Stimulated activated CD8-positive, alpha-beta memory T cell treated with anti-CD3 and anti-CD28 coated beads, Interleukin-4, amount 100 ng/mL, for 48 hours (primary cell): ENCODE measurements around the gene S100A1.
A peak's percentile ranks its signal among the peaks of the same experiment; 100 is the strongest.

ENCODE experiments used
- DNase-seq: peaks from one replicate; pipeline ENCODE4 v3.0.0-alpha.2; 2020

S100A1 gene

DNA sequence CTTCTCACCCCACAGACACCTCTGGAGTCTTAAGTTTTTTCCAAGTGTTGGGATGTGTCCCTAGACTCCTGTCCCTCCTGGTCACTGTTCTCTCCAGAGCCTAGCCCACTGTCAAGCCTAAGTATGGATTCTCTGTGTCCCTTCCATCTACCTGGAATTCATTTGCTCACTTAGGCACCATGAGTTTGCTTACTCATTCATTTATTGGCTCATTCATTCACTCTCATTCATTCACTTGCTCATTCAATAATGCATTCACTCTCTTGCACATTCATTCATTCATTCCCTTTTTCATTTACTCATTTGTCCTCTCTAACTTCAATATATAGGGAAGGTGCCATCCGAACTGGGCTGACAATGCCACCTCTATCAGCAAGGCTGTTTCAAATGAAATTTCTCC is 16.9 kb upstream of the S100A1 start:
- no peak for DNase-seq

DNA sequence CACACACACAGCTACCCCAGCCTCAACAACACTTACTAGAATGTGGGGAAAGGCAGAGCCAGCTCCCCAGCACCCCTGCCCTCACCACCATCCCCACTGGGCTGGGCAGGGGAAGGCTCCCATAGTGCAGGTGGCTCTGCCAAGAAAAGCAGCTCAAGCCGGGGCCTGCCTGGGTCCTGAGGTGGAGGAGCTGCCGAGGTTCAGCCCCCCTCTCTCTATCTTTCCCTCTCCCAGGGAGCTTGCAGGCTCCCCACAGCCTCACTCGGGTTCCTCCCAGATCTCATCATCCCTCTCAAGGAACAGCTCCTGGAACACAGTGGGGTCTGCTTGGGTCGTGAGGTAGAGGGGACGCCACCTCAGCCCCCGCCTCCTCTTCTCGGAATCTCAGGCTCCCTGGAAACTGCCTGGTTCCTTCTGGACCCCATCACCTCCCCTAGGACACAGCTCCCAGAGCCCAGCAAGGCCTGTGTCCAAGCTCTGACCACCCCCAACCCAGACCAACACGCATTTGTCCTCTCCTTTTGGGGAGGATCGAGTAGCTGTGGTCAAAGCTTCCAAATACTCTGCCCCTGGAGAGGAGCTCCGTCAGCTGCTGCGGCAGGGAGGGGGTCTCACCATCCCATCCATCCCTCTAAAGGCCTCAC is 16.0 kb upstream of the S100A1 start:
- no peak for DNase-seq

GRCh38 chr1:153612755-153613331 is 15.4 kb upstream of the S100A1 start, which contains the start of gene S100A16:
Gene S100A16, minus strand, starts transcription at chr1:153613137. Its CDS starts 4,986 bp downstream, at chr1:153608151.
- DNase-seq = no peak

DNA sequence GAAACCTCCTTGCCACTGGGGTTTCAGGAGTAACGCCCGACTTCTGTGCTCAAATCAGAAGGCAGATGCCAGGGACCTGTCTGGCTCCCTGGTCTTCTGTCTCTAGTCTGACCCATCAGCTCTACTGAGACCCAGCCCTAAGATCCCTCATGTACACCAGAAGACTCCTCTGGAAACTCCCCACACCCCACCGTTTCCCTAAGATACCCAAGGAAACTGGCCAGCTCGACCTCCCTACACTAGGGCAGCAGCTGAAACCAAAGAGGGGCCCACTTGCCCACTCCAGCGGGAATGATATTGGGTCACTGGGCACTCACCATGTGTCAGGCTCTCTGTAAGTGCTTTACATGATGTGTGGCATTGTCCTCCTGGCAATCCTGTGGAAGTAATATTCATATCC is 14.8 kb upstream of the S100A1 start:
- no peak for DNase-seq

DNA sequence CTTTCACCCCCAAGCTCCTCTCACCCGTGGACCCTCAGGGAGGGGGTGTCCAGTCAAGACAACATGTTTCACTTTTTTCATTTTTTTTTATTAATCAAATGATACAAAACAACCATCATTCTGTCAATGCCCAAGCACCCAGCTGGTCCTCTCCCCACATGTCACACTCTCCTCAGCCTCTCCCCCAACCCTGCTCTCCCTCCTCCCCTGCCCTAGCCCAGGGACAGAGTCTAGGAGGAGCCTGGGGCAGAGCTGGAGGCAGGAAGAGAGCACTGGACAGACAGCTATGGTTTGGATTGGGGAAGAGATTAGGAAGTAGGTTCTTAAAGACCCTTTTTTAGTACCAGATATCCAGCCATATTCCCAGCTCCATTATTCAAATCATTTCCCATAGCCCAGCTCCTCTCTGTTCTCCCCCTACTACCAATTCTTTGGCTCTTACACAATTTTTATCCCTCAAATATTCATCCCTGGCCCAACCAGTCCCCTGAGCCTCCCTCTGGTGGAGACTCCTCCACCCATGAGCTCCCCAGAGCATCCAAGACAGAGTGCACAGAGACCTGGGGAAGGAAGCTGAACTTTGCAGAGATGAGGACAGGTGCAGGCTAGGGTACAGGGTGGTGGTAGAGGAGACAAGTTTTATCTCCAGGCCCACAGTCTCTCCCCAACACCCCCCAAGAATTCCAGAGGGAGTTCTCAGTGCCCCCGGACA is 13.9 kb upstream of the S100A1 start:
- DNase-seq = no peak

DNA sequence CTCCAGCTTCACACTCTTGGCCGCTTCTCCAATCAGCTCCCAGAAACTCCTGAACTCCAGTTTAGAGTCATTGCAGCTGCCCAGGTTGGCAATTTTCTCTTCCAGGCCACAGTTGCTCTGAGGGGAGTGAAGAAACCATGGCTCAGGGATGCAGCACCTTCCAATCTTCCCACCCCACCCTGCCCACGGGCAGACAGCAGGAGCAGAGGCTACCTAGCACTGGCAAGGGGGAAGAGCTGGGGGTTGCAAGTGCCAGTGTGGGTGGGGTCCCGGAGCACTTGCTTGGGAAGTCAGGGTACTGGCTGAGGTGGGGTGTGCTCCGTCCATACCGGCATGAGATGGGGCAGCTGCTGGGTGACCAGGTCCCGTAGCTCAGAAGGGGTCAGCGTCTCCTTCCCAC is 13.3 kb upstream of the S100A1 start:
- DNase-seq = no peak

DNA sequence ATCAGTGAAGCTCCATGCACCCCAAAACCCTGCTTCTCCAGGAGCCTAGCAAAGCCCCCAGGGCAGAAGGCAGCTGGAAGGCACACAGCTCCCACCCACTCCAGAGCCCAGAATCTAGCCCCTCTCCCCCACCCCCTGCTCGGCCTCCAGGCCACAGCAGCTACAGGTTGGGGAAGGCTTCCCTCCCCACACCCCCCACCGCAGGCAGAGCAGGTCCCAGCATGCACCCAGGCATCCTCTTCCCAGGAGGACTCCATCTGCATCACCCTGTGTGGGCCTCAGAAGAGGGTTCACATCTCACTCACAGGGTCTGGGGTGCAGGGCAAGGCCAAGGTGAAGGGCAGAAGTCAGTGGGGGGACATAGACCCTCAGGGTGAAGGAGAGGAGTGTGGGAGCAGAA is 12.8 kb upstream of the S100A1 start:
- DNase-seq = no peak

DNA sequence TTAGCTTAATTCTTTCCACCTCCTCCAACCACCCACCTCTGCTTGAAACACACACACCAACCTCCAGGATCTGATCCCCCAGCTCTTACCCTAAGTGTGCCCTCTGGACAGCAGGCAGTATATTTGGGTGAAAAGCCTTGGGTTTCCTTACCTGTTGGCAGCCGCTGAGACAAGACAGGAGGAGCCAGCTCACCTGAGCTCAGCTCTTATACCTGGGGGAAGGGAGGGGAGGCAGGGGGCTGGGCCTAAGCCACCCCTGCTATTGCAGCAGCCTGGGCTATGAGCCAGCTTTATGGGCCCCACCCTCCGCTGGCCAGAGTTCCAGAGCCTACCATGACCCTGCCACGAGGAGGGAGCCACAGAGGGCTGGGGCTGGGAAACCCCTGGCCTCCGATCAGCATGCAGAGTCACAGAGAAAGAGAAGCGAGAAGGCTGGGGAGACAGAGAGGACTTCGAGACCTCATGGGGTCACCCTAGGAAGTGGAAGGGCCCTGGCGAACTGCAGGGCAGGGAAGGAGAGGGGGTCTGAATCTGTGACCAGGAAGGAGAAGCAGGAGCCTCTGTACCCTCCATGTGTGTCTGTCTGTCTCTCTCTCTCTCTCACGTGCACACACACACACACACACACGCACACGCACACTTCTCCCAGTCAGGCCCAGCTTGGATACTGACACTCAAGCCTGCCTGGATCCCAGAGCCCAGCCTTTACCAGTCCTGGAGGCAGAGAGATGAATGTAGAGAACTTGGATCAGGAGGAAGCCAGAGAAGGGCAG is 11.9 kb upstream of the S100A1 start, which contains the start of gene S100A14:
TSS of gene S100A14 (minus strand) at position 182 of the 773 bp plus-strand sequence. CDS start 467 bp downstream, outside the sequence.
- DNase-seq = no peak

- no peak for DNase-seq
Observed at GRCh38 chr1:153616917-153617311, 11.3 kb upstream of the S100A1 start.

DNA sequence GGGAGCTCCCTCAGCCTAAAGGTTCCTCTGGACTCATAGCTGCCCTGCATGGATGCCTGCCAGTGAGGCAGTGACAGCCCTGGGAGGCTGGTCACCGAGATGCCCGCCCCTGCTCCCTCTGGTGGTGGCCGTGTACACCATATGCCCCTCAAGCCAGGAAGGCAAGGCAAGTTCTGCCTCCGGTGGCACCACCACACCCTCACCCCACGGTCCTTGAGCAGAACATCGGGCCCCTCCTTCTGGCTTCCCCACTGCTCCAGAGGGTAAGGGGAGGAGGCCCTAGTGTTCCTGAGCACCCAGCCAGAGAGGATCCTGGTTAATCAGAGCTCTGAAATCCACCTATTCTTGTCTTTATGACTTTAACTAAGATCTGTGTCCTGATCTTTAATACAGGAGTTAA is 10.6 kb upstream of the S100A1 start:
- DNase-seq = no peak

- DNase-seq = no peak
Observed at GRCh38 chr1:153619171-153619570, 9.1 kb upstream of the S100A1 start.

DNA sequence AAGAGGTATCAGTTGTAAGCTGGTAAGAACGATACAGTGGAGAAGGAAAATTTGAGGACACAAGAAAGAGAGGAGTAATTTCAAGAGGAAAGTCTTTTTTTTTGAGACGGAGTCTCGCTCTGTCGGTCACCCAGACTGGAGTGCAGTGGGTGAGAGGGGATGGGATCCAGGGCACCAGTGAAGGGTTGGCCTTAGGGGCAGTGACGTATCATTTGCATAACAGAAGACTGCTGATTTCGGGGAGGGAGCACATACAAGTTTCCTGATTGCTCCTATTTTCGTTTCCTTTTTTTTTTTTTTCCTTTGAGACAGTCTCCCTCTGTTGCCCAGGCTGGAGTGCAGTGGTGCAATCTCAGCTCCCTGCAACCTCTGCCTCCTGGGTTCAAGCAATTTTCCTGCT is 5.1 kb upstream of the S100A1 start:
- no peak for DNase-seq

DNA sequence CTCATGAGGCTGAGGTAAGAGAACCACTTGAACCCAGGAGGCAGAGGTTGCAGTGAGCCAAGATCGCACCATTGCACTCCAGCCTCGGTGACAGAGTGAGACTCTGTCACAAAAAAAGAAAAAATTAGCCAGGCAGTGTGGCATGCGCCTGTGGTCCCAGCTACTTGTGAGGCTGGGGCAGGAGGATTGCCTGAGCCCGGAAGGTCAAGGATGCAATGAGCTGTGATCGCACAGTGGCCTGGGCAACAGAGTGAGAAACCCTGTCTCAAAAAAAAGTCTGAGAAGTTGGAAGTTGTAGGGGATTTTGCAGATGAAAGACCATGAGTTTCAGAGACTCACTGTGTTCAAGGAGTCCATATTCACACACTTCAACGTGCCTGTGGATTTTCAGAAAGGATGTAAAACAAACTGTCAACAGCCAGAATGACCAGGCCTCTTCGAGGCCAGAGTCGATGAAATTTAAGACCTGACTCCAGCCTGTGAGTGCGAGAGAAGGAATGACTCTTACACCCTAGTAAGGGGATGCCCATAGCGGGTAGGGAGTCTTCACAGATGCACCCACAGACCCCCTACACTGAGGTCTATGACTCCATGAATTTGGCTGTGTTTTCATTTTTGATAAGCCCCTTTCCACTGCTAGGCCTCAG is 3.1 kb upstream of the S100A1 start:
- DNase-seq = no peak

GRCh38 chr1:153626477-153626903 is 1.7 kb upstream of the S100A1 start:
- no peak for DNase-seq

GRCh38 chr1:153626904-153627714 is 1.1 kb upstream of the S100A1 start, which contains the start of gene S100A13:
Gene S100A13, minus strand, starts transcription at chr1:153627505. Its CDS starts 1,033 bp downstream, at chr1:153626472.
- peak; percentile 40 for DNase-seq

- DNase-seq = no peak
Observed at GRCh38 chr1:153628638-153629342, 556 bp downstream of the S100A1 start.

GRCh38 chr1:153629343-153629665 is 1.1 kb downstream of the S100A1 start:
- no peak for DNase-seq

DNA sequence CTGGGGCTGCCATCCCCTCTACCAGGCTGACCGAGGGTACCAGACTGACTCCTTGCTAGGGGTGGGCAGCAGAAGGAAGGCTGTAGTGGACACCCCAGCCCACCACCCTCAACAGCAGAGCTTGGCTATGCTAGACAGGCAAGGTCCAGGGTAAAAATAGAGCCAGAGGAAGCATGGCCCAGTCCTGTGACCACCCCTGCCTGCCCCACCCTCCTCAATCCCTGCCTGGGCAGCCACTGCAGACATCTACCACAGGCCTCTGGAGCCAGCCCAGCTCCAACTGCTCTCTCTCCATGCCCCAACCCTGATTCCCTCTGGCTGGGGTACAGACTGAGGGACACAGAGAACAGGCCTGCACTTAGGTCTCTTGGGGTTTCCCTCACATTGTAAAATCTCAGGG is 1.7 kb downstream of the S100A1 start:
- no peak for DNase-seq

DNA sequence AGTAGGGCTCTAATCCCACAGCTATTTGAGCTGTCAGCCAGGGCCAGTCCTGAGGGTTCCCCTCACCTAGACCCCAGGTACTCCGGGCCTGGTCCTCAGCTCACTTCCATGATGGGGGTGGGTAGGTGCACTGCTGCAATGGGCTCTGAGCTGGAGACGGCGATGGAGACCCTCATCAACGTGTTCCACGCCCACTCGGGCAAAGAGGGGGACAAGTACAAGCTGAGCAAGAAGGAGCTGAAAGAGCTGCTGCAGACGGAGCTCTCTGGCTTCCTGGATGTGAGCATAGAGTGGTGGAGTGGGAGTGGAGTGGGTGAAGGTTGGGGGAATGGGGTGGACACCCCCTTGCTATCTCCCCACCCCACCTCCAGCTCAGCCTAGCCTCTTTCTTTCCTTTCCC is 2.1 kb downstream of the S100A1 start:
- DNase-seq = no peak

DNA sequence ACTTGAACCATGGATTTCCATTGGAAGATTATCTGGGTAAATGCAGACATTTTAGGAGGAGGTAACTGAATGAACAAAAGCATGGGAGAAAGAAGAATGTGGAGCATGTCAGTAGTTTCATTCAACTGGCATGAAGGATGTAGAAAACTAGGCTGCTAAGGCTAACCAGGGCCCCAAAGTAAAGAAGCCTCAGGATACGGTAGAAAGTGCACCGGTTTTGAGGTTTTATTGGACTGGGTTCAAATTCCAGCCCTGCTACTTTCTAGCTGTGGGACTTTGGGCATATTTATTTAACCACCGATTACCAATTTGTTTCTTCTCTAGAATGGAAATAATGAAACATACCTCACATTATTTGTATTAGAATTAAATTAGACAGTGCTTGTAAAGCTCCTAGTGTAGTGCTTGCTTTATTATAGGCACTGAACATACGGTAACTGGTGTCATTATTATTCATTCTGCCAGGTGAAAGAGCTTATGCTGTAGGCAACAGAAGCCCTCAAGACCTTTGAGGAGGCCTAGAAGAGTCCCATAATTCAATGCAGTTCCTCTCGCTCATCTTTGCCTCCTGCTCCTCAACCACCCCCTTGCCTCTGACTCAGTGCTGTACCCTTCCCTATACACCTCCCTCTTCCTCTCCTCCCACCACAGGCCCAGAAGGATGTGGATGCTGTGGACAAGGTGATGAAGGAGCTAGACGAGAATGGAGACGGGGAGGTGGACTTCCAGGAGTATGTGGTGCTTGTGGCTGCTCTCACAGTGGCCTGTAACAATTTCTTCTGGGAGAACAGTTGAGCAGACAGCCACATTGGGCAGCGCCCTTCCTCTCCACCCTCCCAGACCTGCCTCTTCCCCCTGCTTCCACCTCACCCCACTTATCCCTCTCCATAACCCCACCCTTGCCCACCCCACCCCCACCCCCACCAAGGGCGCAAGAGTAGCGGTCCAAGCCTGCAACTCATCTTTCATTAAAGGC is 3.1 kb downstream of the S100A1 start:
- DNase-seq = no peak
